K562 (cell line): ENCODE data around the gene MYCBP. TPM values are rescaled to one million over a fixed set of nuclear protein-coding genes. Genes with fewer than 3 reads are reported as not detected.

Experiments
- ATAC-seq: fragments of 200-7000 bp; cut with Tn5 transposase; 3 replicates; pipeline ENCODE4 v1.9.1; 2020; ENCODE audit warnings: moderate library complexity
- BruUV-seq: library from RNA; stranded (reverse); fragments of 400-500 nt; replicated peaks from 2 replicates; lab custom pipeline; 2021; lab: Mats Ljungman, UMichigan
- CTCF ChIA-PET: fragments of 300-600 bp; formaldehyde crosslinking; extraction: SDS; loops from one replicate; lab custom pipeline; 2021; ENCODE audit warnings: low intra/inter-chr PET ratio; lab: Yijun Ruan, JAX
- POLR2A ChIA-PET: fragments of 300-600, 350-650 bp; sonication (Branson Sonifier 250); formaldehyde crosslinking; extraction: SDS; loops from one replicate; lab custom pipeline; 2021; ENCODE audit warnings: antibody characterized with exemption, inconsistent platforms; lab: Yijun Ruan, JAX
- DNase-seq, 4 experiments: peaks; one replicate each; pipeline versions ENCODE4 v3.0.0 to v3.0.0-alpha.2; 2011 to 2018; ENCODE audit warnings: low spot score in 3 of 4, mixed read lengths in 3 of 4; ENCODE audit errors: extremely low read depth in 1 of 4
- FAIRE-seq: peaks from 2 replicates; lab custom pipeline; 2011; peaks lifted over from hg19 to GRCh38; lab: Jason Lieb, UNC
- H2AFZ ChIP-seq: 2 replicates; pipeline ENCODE4 v1.6.0; 2011; ENCODE audit warnings: low read depth, low read length, control low read depth, inconsistent platforms
- H3K27ac ChIP-seq: fragments of 200-600 bp; 3 replicates; pipeline ENCODE4 v1.8.0; 2011; ENCODE audit warnings: low read depth, mild to moderate bottlenecking, control low read depth, inconsistent platforms, low read length, moderate library complexity, mixed read lengths; ENCODE audit errors: extremely low read depth
- H3K27me3 ChIP-seq, 2 experiments: fragments of 300-600 bp in 1 of 2; 2 replicates in 1 of 2; 3 replicates in 1 of 2; pipeline versions ENCODE4 v1.6.0 to v1.8.0; 2011; ENCODE audit warnings: inconsistent platforms in 2 of 2, low read length in 2 of 2, mild to moderate bottlenecking in 1 of 2, mixed read lengths in 1 of 2, moderate library complexity in 1 of 2; ENCODE audit not compliant: control insufficient read depth in 2 of 2, insufficient read depth in 2 of 2
- H3K36me3 ChIP-seq: fragments of 300-600 bp; 3 replicates; pipeline ENCODE4 v1.8.0; 2011; ENCODE audit warnings: mild to moderate bottlenecking, low read length, inconsistent platforms; ENCODE audit not compliant: control insufficient read depth, insufficient read depth
- H3K4me1 ChIP-seq, 2 experiments: fragments of 200-600 bp in 1 of 2; replicated peaks in 1 of 2; 2 replicates in 1 of 2; 3 replicates in 1 of 2; pipeline versions ENCODE4 v1.5.1 to v1.8.0; 2011; ENCODE audit warnings: inconsistent platforms in 2 of 2, low read length in 2 of 2, mild to moderate bottlenecking in 1 of 2, mixed read lengths in 1 of 2, moderate library complexity in 1 of 2; ENCODE audit not compliant: control insufficient read depth in 2 of 2, insufficient read depth in 2 of 2
- H3K4me2 ChIP-seq: 2 replicates; pipeline ENCODE4 v1.6.1; 2011; ENCODE audit warnings: low read length, control low read depth, inconsistent platforms, mixed read lengths; ENCODE audit not compliant: insufficient read depth
- H3K4me3 ChIP-seq: fragments of 200-600 bp; sonication (generic), shearing (Covaris generic); 2 replicates; pipeline ENCODE4 v1.5.1; 2016; ENCODE audit warnings: control low read depth, inconsistent platforms
- H3K79me2 ChIP-seq: fragments of 200-600 bp; 3 replicates; pipeline ENCODE4 v1.8.0; 2011; ENCODE audit warnings: low read length, inconsistent platforms; ENCODE audit not compliant: control insufficient read depth, insufficient read depth
- H3K9ac ChIP-seq, 2 experiments: 2 replicates each; pipeline versions ENCODE4 v1.6.0 to v1.6.1; 2011; ENCODE audit warnings: low read depth in 2 of 2, low read length in 2 of 2, control low read depth in 1 of 2, inconsistent platforms in 1 of 2, mild to moderate bottlenecking in 1 of 2, mixed read lengths in 1 of 2; ENCODE audit not compliant: insufficient read depth in 1 of 2
- H3K9me1 ChIP-seq: one replicate; pipeline ENCODE4 v1.6.0; 2011; ENCODE audit warnings: inconsistent platforms, mild to moderate bottlenecking, low read length, moderate library complexity; ENCODE audit not compliant: control insufficient read depth, insufficient read depth
- H3K9me3 ChIP-seq: replicated peaks from 2 replicates; pipeline ENCODE4 v1.5.1; 2011; ENCODE audit warnings: low read depth, low read length, inconsistent platforms; ENCODE audit not compliant: control insufficient read depth, insufficient read depth
- H4K20me1 ChIP-seq: replicated peaks from 2 replicates; pipeline ENCODE4 v1.6.1; 2011; ENCODE audit warnings: low read length, inconsistent platforms, mixed read lengths; ENCODE audit not compliant: control insufficient read depth, insufficient read depth
- EHMT2 ChIP-seq: fragments of 450-650 bp; IDR thresholded peaks from 2 replicates; pipeline ENCODE4 v1.6.1; 2018; ENCODE audit warnings: antibody characterized with exemption
- ZNF24 ChIP-seq: fragments of 450-650 bp; IDR thresholded peaks from 2 replicates; pipeline ENCODE4 v1.6.1; 2016
- ZNF77 ChIP-seq: fragments of 250-450 bp; sonication (Bioruptor Pico); IDR thresholded peaks from 2 replicates; pipeline ENCODE4 v1.5.0; 2020
- in situ Hi-C: fragments of 300-500 bp; cut with MboI; formaldehyde crosslinking; loops from 4 replicates; pipeline ENCODE4 v1.15.0; 2018; ENCODE audit warnings: inconsistent platforms, mixed read lengths
- intact Hi-C: fragments of 100-400 bp; cut with micrococcal nuclease; formaldehyde crosslinking; loops from 2 replicates; pipeline ENCODE4 v1.14.2; 2022
- polyA plus RNA-seq, 8 experiments: library from polyadenylated mRNA; depleted of rRNA in 4 of 8; stranded (reverse) in 5 of 8; unstranded in 3 of 8; fragments of >200 nt; fragmentation: Nextera tagmentation in 2 of 8; fragmentation: Illumina TruSeq in 1 of 8; extraction: Ambion mirVana in 2 of 8; extraction: Trizol in 1 of 8; gene quantifications; 2 replicates each; pipeline versions ENCODE4 v1.2.1 to v1.2.3, GENCODE V29; 2011 to 2014; ENCODE audit warnings: inconsistent platforms in 1 of 8, missing spikeins in 1 of 8
- total RNA-seq, 7 experiments: library from RNA; depleted of rRNA in 6 of 7; stranded (reverse); fragments of >200 nt in 6 of 7; fragmentation: Illumina TruSeq in 2 of 7; extraction: Trizol in 2 of 7; gene quantifications; 2 replicates each; pipeline versions ENCODE4 v1.2.1 to v1.2.3, GENCODE V29; 2011 to 2021; ENCODE audit warnings: low replicate concordance in 1 of 7
- TF ChIP-seq, protein P1 (sequence below): sonication (generic); formaldehyde crosslinking; IDR thresholded peaks from 2 replicates; pipeline ENCODE4 v1.8.1; 2022; ENCODE audit warnings: missing genetic modification reagents
- TF ChIP-seq, protein P2 (sequence below): fragments of 250-450 bp; sonication (Bioruptor Pico); IDR thresholded peaks from 2 replicates; pipeline ENCODE4 v1.6.1; 2021; ENCODE audit warnings: mild to moderate bottlenecking
- TF ChIP-seq, protein P3 (sequence below): fragments of 200-800 bp; sonication (Bioruptor generic); IDR thresholded peaks from 2 replicates; pipeline ENCODE4 v1.6.1; 2017; ENCODE audit warnings: missing genetic modification characterization, missing compliant biosample characterization

Gene MYCBP
- total and polyA plus RNA-seq, 9 of the 15 experiments (the other 6 are each of a cell fraction or from before 2014, with no cell fraction given), result 32.3 to 253 (median 72.9) TPM

DNA sequence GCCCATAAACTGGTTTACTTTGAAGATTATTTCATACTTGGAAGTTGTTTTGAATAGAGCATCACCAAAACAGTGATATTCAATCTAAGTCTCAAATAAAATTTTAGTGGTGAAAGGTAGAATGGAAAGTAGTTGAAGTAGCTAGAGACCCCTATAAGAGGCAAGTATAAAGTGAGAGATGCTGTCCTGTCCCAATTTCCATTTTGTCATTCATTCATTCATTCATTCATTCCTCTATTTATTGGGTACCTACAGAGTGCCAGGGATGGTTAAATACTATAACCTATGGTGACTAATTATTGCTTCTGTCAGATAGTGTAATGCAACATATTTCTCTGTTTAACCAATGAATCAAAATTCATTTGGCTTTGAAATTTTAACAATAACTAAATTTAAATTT, 46.3 kb downstream of the MYCBP start:
- no peak overlapping the region for H3K27ac ChIP-seq
- H3K4me3 ChIP-seq, result no peak overlapping the region
- ATAC-seq, result no peak
- H3K4me2 ChIP-seq, result no peak overlapping the region
- H3K27me3 ChIP-seq, result peaks cover 8 to 9% of the 10 kb centered on the region in 2 experiments; a peak in 2 of 5 replicates
- TF ChIP-seq, protein P1, sequence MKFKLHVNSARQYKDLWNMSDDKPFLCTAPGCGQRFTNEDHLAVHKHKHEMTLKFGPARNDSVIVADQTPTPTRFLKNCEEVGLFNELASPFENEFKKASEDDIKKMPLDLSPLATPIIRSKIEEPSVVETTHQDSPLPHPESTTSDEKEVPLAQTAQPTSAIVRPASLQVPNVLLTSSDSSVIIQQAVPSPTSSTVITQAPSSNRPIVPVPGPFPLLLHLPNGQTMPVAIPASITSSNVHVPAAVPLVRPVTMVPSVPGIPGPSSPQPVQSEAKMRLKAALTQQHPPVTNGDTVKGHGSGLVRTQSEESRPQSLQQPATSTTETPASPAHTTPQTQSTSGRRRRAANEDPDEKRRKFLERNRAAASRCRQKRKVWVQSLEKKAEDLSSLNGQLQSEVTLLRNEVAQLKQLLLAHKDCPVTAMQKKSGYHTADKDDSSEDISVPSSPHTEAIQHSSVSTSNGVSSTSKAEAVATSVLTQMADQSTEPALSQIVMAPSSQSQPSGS (CRISPR knock-in tag), result no peak
- TF ChIP-seq, protein P2, sequence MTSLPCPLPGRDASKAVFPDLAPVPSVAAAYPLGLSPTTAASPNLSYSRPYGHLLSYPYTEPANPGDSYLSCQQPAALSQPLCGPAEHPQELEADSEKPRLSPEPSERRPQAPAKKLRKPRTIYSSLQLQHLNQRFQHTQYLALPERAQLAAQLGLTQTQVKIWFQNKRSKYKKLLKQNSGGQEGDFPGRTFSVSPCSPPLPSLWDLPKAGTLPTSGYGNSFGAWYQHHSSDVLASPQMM, result no peak
- TF ChIP-seq ZNF24, result peak; percentile 83
- TF ChIP-seq EHMT2, result no peak
- TF ChIP-seq, protein P3, sequence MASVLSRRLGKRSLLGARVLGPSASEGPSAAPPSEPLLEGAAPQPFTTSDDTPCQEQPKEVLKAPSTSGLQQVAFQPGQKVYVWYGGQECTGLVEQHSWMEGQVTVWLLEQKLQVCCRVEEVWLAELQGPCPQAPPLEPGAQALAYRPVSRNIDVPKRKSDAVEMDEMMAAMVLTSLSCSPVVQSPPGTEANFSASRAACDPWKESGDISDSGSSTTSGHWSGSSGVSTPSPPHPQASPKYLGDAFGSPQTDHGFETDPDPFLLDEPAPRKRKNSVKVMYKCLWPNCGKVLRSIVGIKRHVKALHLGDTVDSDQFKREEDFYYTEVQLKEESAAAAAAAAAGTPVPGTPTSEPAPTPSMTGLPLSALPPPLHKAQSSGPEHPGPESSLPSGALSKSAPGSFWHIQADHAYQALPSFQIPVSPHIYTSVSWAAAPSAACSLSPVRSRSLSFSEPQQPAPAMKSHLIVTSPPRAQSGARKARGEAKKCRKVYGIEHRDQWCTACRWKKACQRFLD (CRISPR knock-in tag), result no peak
- no peak for TF ChIP-seq ZNF77
- no peaks in the 10 kb centered on the region for H3K36me3 ChIP-seq
- H2AFZ ChIP-seq, result no peak overlapping the region
- intact Hi-C loops (no loop called here), in situ Hi-C loops (no loop called here)
- no peaks in the 10 kb centered on the region for H3K79me2 ChIP-seq
- CTCF ChIA-PET, result no interaction called here
- no peak for FAIRE-seq
- POLR2A ChIA-PET, result interaction anchor here (1.2 kb wide), 1 partner anchor 912 kb away, joined by 3 read pairs; no protein-coding TSS in a partner anchor
- no peaks in the 10 kb centered on the region for H4K20me1 ChIP-seq
- no peaks in the 10 kb centered on the region for H3K9me3 ChIP-seq
- peaks cover 0 to 3% of the 10 kb centered on the region in 2 experiments; a peak in 2 of 5 replicates for H3K4me1 ChIP-seq
- H3K9ac ChIP-seq, result no peak overlapping the region
- BruUV-seq, result no TSS peak
- no peaks in the 10 kb centered on the region for H3K9me1 ChIP-seq
- DNase-seq, result no peak
